K562 (cell line): ENCODE results near the gene INHA.

Source experiments
- NCOA4 ChIP-seq: fragments of 450-650 bp; IDR thresholded peaks from 2 replicates; pipeline ENCODE4 v1.6.1; 2018; ENCODE audit warnings: mild to moderate bottlenecking; ENCODE audit not compliant: partially characterized antibody
- TBP ChIP-seq: optimal IDR thresholded peaks from 2 replicates; pipeline ENCODE3; 2011; ENCODE audit warnings: low read depth, low read length, improper control_type of control experiment

DNA sequence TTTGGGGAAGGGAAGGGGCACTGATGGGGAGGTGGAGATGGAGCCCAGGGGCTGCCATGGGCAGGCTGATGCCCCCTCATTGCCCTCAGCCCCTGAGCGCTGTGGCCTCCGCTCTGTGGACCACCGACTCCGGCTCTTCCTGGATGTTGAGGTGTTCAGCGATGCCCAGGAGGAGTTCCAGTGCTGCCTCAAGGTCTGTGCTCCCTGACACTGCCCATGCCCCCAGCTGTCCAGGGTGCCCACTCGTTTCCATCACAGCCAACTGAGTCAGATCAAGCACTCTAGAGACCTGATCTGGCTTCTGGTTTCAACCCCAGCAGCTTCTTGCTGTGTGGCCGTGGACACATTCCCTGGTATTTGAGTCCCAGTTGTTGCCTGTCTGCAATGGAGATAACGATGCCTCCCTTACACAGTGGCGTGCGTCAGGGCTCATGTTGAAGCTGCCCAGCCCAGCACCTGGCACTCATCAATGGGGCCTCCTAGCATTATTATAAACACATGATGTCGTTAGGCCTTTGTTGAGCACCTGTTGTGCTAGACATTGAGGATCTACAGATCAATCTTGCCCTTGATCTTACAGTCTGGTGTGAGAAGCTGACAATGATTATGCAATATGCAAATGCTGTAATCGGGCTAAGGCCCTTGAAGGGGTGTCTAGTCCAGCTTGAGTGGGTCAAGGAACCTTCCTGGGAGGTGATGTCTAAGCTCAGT is 39.9 kb downstream of the INHA start:
- TF ChIP-seq TBP (no peak), NCOA4 (no peak)
